ENCODE measurements around the gene FRMD4A.
A peak's percentile ranks its signal among the peaks of the same experiment; 100 is the strongest.

FRMD4A gene

DNA sequence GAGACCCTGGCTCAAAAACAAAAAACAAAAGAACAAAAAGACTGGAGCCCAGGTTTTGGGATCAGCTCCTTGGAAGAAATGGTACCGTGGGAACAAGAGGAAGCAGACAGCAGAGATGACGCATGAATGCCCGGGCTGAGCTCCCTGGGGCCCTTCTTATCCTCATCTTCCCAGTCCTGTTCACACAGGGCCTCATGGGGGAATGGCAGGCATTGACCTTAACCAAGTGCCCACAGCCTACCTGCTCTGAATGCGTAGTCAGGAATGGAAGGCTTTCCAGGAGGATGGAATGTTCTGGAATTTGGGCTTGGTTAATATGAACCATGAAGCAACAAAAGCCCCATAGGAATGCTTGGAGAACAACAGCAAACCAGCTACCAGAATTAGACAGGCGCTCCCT is 589.3 kb downstream of the FRMD4A start:
- no peak for DNase-seq

DNA sequence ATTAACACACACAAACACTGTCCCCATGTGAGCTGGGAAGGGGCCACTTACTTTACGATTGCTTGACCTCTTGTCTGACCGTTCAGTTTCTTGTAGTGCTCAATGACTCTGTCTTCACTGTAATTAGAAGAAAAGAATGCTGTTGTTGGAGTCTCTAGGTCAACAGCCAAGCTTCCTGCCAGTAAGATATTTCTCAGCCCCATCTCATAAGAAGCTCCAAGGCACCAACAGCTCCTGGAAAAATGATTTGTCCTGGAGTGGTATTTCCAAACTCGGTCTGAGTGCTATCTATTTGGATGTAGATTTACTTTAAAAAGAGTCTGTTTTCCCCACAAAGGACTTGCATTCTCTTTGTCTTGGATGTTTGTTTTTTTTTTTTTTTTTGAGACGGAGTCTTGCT is 590.3 kb downstream of the FRMD4A start:
- DNase-seq: no peak

DNA sequence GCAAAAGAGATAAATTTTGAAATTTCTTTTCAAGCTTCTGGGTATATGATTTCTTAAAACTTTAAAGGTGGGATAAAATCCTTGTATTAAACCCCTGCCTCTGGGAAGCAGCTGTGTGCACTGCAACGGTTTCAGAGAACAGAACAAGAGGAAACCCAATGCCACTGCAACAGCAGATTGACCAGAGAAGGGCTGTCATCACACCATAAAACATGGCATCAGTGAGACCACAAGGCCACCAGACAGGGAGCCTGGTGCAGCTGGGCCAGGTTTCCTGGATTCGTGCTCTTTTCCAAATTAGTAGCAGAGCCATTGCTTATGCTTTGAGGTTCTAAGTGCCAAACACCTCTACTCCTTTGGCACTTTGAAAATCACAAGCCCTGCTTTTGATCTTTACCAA is 591.5 kb downstream of the FRMD4A start:
- no peak for DNase-seq

DNA sequence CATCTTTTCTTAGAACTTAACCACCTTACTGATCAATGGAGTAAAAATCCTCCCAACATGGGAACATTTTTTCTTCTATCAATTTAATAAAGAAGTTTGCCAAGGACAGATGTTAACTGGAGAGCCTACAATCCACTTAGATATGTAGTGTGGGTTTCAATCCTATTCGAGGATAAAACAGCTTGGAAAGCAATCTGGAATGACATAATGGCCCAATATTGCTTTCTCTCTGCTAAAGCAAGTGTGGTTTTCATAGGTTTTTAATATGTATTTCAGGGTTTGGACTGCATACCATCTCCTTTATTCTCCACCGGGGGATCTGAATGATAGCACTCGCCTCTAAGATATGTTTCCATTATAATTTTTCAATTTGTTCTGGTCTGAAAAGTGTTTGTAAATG is 594.2 kb downstream of the FRMD4A start:
- DNase-seq: no peak

DNA sequence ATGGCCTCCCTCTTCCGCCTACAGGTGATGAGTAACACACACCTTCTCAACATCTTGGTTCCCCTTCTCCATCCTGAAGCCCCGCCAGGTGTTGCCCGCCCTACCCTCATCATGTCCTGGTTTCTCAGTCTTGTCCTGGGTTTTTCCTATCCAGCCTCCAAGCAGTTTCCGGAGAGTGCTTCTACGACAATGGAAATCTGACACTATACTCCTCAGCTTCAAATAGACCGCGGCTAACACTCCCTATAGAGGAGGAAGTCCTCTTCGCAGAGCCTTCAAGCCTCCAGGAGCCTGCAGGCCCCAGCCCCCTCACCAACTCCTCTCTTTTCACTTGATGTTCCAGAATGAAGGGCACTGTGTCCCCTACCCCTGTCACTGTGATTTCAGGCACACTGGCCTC is 596.6 kb downstream of the FRMD4A start:
- DNase-seq: no peak

DNA sequence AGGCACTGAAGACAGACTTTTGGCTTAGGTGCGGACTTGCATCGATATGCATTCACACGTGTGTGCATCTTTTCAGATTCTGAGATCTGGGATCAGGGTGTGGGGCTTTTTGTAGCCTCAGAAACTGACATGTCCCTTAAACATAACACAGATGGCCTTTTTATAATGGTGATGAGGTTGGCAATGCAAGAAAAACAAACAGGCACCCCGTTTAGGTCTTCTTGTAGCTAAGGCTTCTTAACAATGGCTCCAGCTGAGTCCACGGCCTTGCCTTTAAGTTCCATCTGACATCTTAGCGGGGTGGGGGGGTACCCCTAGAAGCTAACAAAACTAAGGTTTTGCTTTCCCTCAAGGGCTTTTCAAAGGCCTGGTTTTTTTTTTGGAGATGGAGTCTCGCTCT is 597.7 kb downstream of the FRMD4A start:
- no peak for DNase-seq

DNA sequence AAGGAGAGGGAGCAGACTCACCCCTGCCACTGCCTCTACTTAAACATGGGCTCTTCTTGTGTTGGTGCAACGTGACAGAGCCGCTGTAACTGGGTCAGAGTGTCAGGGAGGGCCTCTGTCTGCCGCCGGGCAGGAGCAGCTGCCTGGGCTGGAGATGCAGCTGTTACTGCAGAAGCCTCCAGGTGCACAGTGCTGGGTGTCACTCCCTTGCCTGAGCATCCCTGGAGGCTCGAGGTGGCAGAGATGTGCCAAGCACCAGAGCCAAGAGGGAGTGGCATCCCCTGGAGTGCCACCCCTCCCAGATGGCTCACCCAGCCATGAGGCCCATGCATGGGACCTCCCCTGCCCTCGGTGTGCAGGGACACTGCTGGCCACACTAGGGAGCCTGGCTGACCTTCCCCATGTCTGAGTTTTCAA is 598.3 kb downstream of the FRMD4A start:
- no peak for DNase-seq

DNA sequence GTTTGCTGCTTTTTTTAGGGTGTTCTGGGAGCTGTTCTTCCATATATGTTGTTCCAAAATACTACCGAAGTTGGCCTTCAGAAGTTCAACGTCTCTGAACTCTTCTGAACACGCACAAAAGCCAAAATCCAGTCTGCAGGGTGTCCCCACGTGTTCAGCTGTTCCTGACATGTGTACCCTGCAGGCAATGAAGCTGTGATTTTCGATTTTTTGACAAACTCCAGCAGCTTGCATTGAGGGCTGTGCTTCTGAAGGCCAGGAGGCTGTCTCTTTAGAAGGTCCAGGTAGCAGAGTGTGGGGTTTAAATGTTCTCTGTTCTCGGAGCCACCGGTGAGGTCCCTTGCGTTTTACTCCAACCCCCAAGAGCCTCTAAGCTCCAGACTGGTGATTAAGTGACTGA is 598.9 kb downstream of the FRMD4A start:
- DNase-seq: no peak

DNA sequence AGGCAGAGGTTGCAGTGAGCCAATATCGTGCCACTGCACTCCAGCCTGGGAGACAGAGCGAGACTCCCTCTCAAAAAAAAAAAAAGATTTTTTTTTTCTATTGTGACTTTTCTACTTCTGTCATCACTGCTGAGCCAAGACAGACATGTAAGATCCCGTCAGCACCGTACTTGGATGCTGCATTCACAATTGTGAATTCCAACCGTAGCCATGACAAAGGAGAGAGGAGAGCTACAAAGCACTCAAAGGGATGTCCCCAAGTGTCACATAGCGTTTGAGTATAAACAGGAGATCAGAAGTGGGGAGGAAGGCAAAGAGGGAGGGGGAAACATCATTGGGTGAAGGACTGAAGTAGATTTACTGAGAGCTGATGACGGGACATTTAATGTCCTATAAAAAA is 599.8 kb downstream of the FRMD4A start:
- DNase-seq: no peak

DNA sequence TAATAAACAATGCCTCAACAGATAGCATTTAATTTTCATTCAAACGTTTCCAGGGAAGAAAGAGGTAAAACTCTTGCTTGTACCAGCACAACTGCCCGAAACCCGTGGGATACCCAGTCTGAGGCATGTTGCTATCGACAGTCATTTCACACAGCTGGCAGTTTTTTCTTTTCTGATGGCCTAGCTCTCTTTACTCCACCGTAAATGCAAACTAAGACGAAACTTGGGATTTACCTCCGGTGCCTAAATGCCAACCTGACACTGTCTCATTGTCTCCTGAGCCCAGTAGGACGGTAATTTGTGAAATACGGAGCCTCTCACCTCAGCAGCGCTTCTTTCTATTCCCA is 600.4 kb downstream of the FRMD4A start:
- DNase-seq: no peak

DNA sequence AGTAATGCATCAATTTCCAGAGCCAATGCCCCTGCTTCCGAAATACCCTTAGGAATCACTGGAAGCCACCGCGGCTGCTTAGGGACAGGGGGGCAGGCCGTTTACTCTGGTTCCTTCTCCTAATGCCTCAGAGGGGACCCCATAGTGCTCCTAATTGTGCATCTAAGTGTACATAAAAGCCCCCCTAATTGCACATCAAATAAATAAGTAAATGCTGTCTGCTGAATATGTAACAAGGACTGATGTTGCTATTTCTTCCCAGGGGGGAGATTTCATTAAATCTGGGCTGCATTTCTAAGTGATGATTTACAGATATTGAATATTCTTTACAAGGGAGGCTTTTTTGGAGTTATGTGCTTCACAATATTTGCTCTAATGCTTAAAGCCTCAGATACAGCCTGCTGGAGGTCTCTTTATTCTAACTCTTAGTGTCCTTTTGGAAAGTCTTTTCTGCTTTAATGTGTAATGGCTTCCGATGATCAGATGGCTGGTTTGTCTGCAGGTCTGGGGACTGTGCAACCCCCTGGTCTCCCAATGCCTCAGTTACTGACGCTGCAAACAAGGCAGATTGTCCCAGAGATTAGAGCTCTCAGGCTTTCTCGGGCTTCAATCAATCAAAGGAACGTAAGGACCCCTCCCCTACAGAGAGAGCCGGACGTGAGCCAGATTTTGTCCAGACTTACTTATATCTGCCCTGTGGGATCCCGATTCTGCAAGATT is 601.0 kb downstream of the FRMD4A start:
- DNase-seq: no peak

DNA sequence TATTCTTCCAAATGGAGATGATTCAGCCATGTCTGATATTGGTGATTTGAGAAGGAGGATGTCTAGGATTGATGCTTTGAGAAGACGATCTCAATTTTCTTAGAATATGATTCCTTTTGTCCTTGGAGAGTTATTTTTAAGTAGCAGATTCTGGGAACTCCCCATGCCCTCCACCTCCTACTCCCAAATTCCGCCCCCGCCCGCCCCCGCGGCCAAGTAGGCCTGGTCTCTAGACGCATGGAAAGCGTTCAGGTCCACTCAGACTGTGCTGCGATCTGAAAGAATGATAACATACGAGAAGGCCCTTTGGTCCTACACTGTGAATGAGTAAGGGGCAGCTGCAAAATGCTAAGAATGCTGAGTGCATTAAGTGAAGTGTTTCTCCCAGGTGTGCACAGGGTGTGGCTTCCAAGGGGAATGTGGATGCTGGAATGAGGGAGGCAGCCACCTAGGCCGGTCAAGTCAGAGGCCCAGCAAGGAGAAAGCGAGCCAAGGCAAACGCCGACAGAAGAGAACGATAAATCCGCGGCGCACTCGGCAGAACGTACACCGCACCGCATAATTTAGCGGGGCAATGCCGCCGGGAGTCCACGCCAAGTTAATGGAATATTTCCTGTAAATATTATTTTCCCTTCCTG is 601.7 kb downstream of the FRMD4A start:
- no peak for DNase-seq

DNA sequence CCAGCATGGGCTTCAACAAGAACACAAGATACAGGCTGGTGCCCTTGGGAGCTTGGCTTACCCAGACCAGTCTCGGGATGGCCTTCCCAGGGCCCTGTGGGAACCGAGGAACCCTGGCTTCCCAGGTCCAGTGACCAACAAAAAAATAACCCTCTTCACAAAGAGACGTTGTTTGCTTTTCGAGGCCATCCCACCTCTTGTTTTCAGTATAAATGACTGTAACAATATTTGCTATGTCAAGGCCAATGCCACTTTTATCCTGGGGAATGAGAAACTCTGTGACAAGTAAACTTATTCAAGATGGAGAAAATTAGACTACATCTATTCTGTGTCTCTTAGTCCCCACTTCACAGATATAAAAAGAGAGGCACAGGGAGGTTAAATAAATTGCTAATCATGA is 605.1 kb downstream of the FRMD4A start:
- DNase-seq: no peak

DNA sequence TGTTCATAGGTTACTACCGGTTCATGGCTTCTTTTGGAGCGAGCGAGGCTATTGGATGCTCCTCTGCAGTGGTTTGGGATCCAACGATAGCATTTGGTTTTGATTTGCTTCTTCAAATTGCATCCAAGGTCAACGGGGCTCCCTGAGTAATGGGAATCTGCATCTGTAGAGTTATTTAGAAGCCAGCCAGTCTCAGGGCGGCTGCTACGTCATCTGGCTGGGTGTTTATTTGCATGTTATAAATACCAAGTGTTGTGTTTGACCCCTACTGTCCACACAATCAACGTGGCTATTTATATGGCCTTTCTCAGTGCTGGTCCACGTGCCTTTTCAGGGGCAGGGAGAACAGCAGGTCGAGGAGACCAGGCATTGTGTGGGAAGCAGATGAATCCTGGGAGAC is 606.2 kb downstream of the FRMD4A start:
- DNase-seq: peak in 1 of 14 donors; percentile 4

DNA sequence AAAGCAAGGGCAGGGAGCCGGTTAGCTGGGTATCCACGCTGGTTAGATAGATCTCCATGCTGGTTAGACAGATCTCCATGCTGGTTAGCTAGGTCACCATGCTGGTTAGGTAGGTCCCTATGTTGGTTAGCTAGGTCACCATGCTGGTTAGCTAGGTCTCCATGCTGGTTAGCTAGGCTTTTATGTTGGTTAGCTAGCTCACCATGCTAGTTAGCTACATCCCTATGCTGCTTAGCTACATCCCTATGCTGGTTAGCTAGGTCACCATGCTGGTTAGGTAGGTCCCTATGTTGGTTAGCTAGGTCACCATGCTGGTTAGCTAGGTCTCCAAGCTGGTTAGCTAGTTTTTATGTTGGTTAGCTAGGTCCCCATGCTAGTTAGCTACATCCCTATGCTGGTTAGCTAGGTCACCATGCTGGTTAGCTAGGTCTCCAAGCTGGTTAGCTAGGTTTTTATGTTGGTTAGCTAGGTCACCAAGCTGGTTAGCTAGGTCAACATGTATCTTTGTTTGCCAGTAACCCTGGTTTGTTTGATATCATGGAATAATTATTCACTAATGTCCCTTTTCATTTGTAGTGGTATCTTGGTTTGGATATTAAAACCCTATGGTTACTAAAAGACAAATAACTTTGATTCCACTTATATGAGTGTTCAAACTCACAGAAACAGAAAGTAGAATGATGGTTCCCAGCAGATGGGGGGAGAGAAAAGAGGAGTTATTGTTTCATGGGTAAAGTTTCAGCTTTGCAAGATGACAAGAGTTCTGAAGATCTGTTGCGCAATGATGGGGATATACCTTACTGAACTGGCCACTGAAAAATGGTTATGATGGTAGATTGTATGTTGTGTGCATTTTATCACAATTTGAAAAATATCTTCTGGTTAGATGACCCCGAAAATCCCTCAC is 607.7 kb downstream of the FRMD4A start:
- no peak for DNase-seq

DNA sequence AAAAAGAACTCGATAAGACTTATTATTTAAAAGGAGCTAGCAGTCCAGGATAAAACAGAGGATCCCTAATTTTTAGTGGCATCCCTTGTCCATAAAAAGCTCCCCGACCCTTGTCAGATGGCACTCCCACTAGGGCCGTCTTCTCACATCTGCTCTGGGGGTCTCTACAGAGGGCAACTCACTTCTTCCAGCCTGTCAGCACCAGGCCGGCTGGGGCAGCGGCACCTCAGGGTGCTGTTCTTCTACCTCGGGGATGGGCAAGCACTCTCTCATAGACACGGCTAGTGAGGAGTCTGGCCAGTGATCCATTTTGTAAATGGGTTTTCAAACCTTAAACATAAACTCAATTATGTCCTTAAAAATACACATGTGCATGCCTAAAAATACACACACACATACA is 609.2 kb downstream of the FRMD4A start:
- DNase-seq: no peak

DNA sequence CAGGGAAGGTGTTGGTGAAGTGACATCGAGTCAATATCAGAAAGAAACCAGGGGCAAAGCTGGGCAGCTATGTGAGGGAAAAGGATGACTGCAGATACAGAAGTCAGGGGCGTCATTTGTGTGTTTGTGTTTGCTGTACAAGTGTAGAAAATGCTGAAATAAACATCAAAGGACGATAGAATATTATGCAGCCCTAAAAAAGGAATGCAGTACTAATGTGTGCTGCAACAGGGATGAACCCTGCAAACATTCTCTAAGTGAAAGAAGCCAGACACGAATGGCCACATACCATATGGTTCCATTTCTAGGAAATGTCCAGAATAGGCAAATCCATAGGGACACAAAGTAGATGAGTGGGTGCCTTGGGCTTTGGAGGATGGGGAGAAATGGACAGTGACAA is 610.0 kb downstream of the FRMD4A start:
- no peak for DNase-seq

DNA sequence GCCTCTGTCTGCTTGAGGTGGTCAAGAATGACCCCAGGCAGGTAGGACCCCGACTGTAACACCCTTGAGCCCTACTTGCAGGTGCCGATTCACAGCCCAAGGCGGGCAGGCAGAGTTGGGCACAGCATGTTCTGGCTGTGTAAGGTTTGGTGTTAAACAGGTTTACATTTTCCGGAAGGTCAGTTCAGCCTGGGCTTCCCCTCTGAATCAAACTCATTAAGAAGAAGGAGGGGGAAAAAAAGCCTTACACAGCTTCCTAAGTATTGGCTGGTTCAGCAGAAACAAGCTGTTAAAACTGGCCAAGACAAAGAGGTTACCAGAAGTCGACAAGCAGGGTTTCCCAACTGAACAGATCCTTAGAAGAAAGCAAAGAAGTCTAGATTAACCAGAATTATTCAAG is 611.3 kb downstream of the FRMD4A start:
- no peak for DNase-seq

DNA sequence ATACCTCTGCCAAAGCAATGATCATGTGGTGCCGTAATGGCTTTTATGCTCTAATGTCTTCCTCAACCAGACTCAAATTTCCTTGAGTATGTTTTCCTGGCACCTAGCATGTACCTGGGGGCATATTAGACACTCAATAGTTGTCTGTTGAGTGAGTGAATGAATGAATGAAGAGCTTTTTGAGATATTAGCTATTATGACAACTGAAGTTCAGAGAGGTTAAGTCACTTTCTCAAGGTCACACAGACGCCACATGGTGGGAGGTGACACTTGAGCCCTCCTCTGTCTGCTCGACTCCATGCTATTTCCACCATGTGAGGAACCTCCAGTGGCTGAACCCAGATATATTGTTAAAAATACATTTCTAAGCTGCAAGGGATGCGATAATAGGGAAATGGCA is 611.9 kb downstream of the FRMD4A start:
- DNase-seq: no peak

DNA sequence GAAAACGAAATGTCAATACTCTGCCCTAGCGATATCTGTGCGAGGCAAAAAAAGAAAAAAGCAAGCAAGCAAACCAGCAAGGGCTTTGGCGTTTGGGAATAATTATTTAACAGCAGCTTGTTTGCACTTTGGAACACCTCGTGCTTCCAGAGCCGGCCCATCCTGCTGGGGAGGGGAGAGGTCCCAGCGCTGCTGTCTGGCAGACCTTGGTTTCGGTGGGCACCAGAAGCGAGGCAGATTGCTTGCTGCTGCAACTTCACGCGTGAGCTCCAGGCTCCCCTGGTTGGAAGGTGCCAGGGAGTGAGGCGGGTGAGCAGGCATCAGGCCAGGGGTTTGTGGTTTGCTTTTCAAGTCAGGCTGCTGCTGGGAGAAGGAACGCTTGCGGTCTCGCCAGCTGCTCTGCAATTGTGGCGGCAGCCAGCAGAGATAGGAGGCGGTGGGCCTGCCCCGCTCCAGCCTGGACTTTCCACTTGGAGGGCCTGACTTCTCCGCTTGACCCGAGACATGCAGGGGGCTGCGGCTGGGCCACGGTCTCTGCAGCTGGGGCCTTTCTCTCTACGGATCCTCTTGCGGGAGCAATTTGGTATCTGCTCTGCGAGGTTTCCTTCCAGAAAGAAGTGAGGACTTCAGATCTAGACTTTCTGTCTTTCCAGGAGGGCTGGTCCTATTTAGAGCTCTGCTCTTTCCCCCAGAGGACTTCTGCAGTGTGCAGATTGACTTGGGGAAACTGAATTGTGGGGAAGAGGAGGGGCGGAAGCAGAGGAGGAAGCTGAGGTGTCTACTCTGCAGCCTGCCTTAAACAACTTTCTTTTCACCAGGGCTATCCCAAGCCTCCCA is 612.6 kb downstream of the FRMD4A start:
- DNase-seq: peak in 7 of 14 donors; percentile 15 to 58 (median 37)

DNA sequence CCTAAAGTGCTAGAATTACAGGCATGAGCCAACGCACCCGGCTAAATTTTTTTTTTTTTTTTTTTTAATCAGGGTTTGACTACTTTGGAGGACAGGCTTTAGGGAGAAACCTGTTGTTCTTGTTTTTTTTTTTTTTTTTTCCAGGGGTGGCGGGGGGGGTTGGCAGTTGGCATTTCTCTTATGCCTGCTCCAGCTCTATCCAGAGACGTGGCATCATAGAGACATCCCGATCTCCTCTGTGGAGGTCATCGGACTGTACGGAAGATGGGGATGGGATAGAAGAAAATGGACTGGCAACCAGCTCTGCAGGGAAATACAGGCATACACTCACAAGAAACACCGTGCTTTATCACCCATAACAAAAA is 613.2 kb downstream of the FRMD4A start:
- DNase-seq: no peak
